ENCODE data around the gene CLDN4. TPM values are rescaled to one million over a fixed set of nuclear protein-coding genes. Genes with fewer than 3 reads are reported as not detected.

Gene CLDN4
- total RNA-seq, 1 experiment from 2014 or later, result 0.11 TPM

DNA sequence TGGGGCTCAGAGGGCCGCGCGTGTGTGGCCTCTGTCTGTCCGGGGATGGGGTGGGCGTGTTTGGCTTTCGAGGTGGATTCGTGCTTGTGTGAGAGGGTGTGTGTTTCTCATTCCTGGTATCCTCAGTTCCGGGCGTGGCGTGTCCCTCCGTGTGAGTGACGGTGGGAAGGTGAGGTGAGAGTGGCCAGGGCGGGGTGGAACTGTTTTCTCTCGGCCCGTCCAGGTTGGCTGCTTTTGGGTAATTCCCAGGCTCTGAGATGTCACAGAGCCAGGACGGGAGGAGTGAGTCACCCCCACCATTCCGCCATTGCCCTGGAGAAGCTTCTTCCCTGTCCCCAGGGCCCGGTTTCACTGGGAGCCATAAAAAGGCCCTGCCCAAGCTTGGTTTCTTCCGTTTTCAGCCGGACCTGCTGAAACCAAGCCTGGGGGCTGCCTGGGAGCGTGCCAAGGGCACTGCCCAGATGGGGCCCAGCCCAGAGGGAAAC is 21.3 kb upstream of the CLDN4 start:
- no TSS peak for BruUV-seq (replicated peaks)
- ChIA-PET POLR2A (ENCODE audit: low non-redundant PET) (no interaction called here), CTCF (interaction anchor here (0.6 kb wide), 1 partner anchor 596 kb away, joined by 5 read pairs; no protein-coding TSS in a partner anchor)
- Histone ChIP-seq H3K4me3 (ENCODE audit: low read depth, low read length, poor library complexity, severe bottlenecking) (no peak overlapping the region), H3K27ac (ENCODE audit: low read depth, low read length, poor library complexity, severe bottlenecking) (no peak overlapping the region), H3K9me3 (ENCODE audit: low read depth, low read length, poor library complexity, severe bottlenecking) (no peaks in the 10 kb centered on the region), H3K36me3 (ENCODE audit: insufficient read depth, low read length, poor library complexity, severe bottlenecking) (no peaks in the 10 kb centered on the region), H3K4me1 (ENCODE audit: insufficient read depth, low read length, poor library complexity, severe bottlenecking) (no peaks in the 10 kb centered on the region), H3K27me3 (replicated peaks; ENCODE audit: insufficient read depth, low read depth, low read length, poor library complexity) (no peaks in the 10 kb centered on the region)
- DNase-seq (ENCODE audit: low spot score), result no peak
- intact Hi-C loops (cut with micrococcal nuclease; ENCODE audit: unreplicated experiment), result no loop called here
- TF ChIP-seq, protein P1, sequence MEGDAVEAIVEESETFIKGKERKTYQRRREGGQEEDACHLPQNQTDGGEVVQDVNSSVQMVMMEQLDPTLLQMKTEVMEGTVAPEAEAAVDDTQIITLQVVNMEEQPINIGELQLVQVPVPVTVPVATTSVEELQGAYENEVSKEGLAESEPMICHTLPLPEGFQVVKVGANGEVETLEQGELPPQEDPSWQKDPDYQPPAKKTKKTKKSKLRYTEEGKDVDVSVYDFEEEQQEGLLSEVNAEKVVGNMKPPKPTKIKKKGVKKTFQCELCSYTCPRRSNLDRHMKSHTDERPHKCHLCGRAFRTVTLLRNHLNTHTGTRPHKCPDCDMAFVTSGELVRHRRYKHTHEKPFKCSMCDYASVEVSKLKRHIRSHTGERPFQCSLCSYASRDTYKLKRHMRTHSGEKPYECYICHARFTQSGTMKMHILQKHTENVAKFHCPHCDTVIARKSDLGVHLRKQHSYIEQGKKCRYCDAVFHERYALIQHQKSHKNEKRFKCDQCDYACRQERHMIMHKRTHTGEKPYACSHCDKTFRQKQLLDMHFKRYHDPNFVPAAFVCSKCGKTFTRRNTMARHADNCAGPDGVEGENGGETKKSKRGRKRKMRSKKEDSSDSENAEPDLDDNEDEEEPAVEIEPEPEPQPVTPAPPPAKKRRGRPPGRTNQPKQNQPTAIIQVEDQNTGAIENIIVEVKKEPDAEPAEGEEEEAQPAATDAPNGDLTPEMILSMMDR (conservative IDR thresholded peaks at IDR 0.05; ENCODE audit: low read depth, low read length), result no peak

DNA sequence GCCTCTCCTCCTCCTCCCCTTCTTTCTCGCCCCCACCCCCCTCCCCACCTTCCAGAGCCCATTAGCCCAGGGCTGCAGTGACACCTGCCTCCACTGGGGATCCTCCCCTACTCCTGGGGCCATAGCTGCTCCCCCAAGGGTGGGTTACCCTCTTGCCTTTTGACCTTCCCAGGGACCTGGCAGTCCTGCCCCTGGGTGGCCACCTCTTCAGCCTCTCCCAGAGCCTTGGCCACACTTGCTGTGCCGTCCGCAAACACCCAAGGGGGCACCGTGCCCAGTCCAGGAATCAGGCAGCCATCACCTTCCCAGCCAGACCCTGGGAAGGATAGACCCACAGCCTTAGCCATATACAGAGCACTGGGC is 19.8 kb upstream of the CLDN4 start:
- no peaks in the 10 kb centered on the region for H3K9me3 ChIP-seq (ENCODE audit: low read depth, low read length, poor library complexity, severe bottlenecking)
- DNase-seq (ENCODE audit: low spot score), result no peak
- TF ChIP-seq EZH2 (IDR thresholded peaks at IDR 0.05; ENCODE audit: borderline replicate concordance, low read depth, low read length, poor library complexity, severe bottlenecking), result no peak
- TF ChIP-seq, protein P1 (conservative IDR thresholded peaks at IDR 0.05; ENCODE audit: low read depth, low read length), result no peak
- no peaks in the 10 kb centered on the region for H3K36me3 ChIP-seq (ENCODE audit: insufficient read depth, low read length, poor library complexity, severe bottlenecking)
- CTCF ChIA-PET, result interaction anchor here (0.7 kb wide), 2 partner anchors 142 to 617 kb away, joined by 3 to 5 read pairs; no protein-coding TSS in a partner anchor
- H3K27me3 ChIP-seq (replicated peaks; ENCODE audit: insufficient read depth, low read depth, low read length, poor library complexity), result no peaks in the 10 kb centered on the region
- intact Hi-C loops (cut with micrococcal nuclease; ENCODE audit: unreplicated experiment), result loop anchor here (1.0 kb wide), 1 partner anchor 44 kb away; no protein-coding TSS in a partner anchor
- no peaks in the 10 kb centered on the region for H3K4me1 ChIP-seq (ENCODE audit: insufficient read depth, low read length, poor library complexity, severe bottlenecking)
- POLR2A ChIA-PET (ENCODE audit: low non-redundant PET), result no interaction called here
- H3K27ac ChIP-seq (ENCODE audit: low read depth, low read length, poor library complexity, severe bottlenecking), result no peak overlapping the region
- no TSS peak for BruUV-seq (replicated peaks)
- no peak overlapping the region for H3K4me3 ChIP-seq (ENCODE audit: low read depth, low read length, poor library complexity, severe bottlenecking)

DNA sequence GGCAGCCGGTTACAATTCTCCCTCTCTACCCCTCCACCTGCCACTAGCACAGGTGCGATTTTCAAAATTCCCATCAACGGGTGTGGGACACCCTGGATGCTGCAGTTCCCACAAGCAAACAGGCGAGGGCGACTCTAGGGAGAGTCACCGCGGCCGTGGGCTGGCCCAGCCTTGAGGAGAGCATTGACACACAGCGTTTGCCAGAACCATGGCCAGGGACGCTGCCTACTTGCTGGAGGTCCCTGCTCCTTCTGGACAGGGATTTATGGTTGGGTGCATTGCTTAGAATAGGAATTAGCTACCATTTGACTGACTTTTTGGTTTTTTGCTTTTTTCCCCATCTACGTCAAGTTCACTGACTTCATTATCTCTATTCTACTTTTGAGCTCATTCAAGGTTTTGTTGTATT is 19.0 kb upstream of the CLDN4 start:
- POLR2A ChIA-PET (ENCODE audit: low non-redundant PET), result no interaction called here
- intact Hi-C loops (cut with micrococcal nuclease; ENCODE audit: unreplicated experiment), result loop anchor here (1.0 kb wide), 1 partner anchor 44 kb away; no protein-coding TSS in a partner anchor
- Histone ChIP-seq H3K27me3 (replicated peaks; ENCODE audit: insufficient read depth, low read depth, low read length, poor library complexity) (no peaks in the 10 kb centered on the region), H3K4me1 (ENCODE audit: insufficient read depth, low read length, poor library complexity, severe bottlenecking) (no peaks in the 10 kb centered on the region), H3K9me3 (ENCODE audit: low read depth, low read length, poor library complexity, severe bottlenecking) (no peaks in the 10 kb centered on the region), H3K27ac (ENCODE audit: low read depth, low read length, poor library complexity, severe bottlenecking) (no peak overlapping the region), H3K36me3 (ENCODE audit: insufficient read depth, low read length, poor library complexity, severe bottlenecking) (no peaks in the 10 kb centered on the region), H3K4me3 (ENCODE audit: low read depth, low read length, poor library complexity, severe bottlenecking) (no peak overlapping the region)
- CTCF ChIA-PET, result interaction anchor here (0.7 kb wide), 1 partner anchor 141 kb away, joined by 3 read pairs; no protein-coding TSS in a partner anchor
- DNase-seq (ENCODE audit: low spot score), result peak; percentile 74
- TF ChIP-seq, protein P1 (conservative IDR thresholded peaks at IDR 0.05; ENCODE audit: low read depth, low read length), result peak; percentile 85
- no peak for TF ChIP-seq EZH2 (IDR thresholded peaks at IDR 0.05; ENCODE audit: borderline replicate concordance, low read depth, low read length, poor library complexity, severe bottlenecking)
- no TSS peak for BruUV-seq (replicated peaks)

Measured in A673 (cell line).